ENCODE results near the gene HTR7. TPM values are rescaled to one million over a fixed set of nuclear protein-coding genes. Genes with fewer than 3 reads are reported as not detected.

HTR7 gene
- total and polyA plus RNA-seq, 7 donors: 0.31 to 1.4 (median 0.75) TPM; not detected in 1

- Histone ChIP-seq H3K27ac (no peak overlapping the region), H3K9me3 (no peaks in the 10 kb centered on the region), H3K4me3 (no peak overlapping the region), H3K36me3 (no peaks in the 10 kb centered on the region), H3K4me1 (peaks cover 0 to 7% (median 0%) of the 10 kb centered on the region in 4 donors), H3K27me3 (peaks cover 0 to 6% (median 0%) of the 10 kb centered on the region in 3 donors)
- intact Hi-C loops (cut with DNase I): no loop called here
- no peak for DNase-seq
- WGBS, 2 donors: 28 to 42% methylated on average over 2 of the region's 2 CpGs
- no peak for TF ChIP-seq POLR2A (IDR thresholded peaks at IDR 0.05)
- TF ChIP-seq CTCF (IDR thresholded peaks at IDR 0.05): peak in 1 of 4 experiments; percentile 37
- TF ChIP-seq POLR2AphosphoS5 (IDR thresholded peaks at IDR 0.05): no peak
- TF ChIP-seq EP300 (IDR thresholded peaks at IDR 0.05): no peak
Observed at GRCh38 chr10:90862908-90863514, 5.2 kb upstream of the HTR7 start.

GRCh38 chr10:90860790-90861189 is 3.0 kb upstream of the HTR7 start:
- intact Hi-C loops (cut with DNase I): no loop called here
- no peaks in the 10 kb centered on the region for H3K36me3 ChIP-seq
- 54 to 70% methylated on average over 1 of the region's 1 CpG for whole genome bisulfite sequencing, 2 donors
- peaks cover 0 to 15% (median 9%) of the 10 kb centered on the region in 4 donors for H3K4me1 ChIP-seq
- H3K27me3 ChIP-seq: peaks cover 2 to 23% (median 17%) of the 10 kb centered on the region in 3 donors
- no peak overlapping the region for H3K27ac ChIP-seq
- H3K9me3 ChIP-seq: no peaks in the 10 kb centered on the region
- H3K4me3 ChIP-seq: no peak overlapping the region
- TF ChIP-seq POLR2AphosphoS5 (IDR thresholded peaks at IDR 0.05) (no peak), POLR2A (IDR thresholded peaks at IDR 0.05) (no peak), EP300 (IDR thresholded peaks at IDR 0.05) (no peak), CTCF (IDR thresholded peaks at IDR 0.05) (no peak)
- DNase-seq: no peak

- H3K4me3 ChIP-seq: no peak overlapping the region
- no peaks in the 10 kb centered on the region for H3K36me3 ChIP-seq
- peaks cover 10 to 38% (median 22%) of the 10 kb centered on the region in 3 donors for H3K27me3 ChIP-seq
- DNase-seq: no peak
- TF ChIP-seq CTCF (IDR thresholded peaks at IDR 0.05): no peak
- TF ChIP-seq POLR2A (IDR thresholded peaks at IDR 0.05): no peak
- no peak for TF ChIP-seq POLR2AphosphoS5 (IDR thresholded peaks at IDR 0.05)
- no peak for TF ChIP-seq EP300 (IDR thresholded peaks at IDR 0.05)
- WGBS, 2 donors: 69 to 80% methylated on average over 5 of the region's 5 CpGs
- intact Hi-C loops (cut with DNase I): loop anchor here (5.0 kb wide), 1 partner anchor 1067 kb away; no protein-coding TSS in a partner anchor
- H3K4me1 ChIP-seq: peaks cover 0 to 15% (median 9%) of the 10 kb centered on the region in 4 donors
- no peak overlapping the region for H3K27ac ChIP-seq
- no peaks in the 10 kb centered on the region for H3K9me3 ChIP-seq
Observed at GRCh38 chr10:90859321-90859751, 1.5 kb upstream of the HTR7 start.

GRCh38 chr10:90858461-90858968 is 676 bp upstream of the HTR7 start:
- Histone ChIP-seq H3K4me1 (peaks cover 0 to 15% (median 9%) of the 10 kb centered on the region in 4 donors), H3K4me3 (peak overlapping the region; percentile 43 to 71 (median 62)), H3K27ac (peak overlapping the region in 3 of 4 donors; percentile 59 to 71 (median 60)), H3K9me3 (no peaks in the 10 kb centered on the region), H3K36me3 (no peaks in the 10 kb centered on the region), H3K27me3 (peaks cover 10 to 44% (median 29%) of the 10 kb centered on the region in 3 donors)
- 32 to 33% methylated on average over 10 of the region's 10 CpGs for WGBS, 2 donors
- DNase-seq: no peak
- TF ChIP-seq EP300 (IDR thresholded peaks at IDR 0.05) (no peak), POLR2AphosphoS5 (IDR thresholded peaks at IDR 0.05) (no peak), POLR2A (IDR thresholded peaks at IDR 0.05) (no peak), CTCF (IDR thresholded peaks at IDR 0.05) (no peak)
- intact Hi-C loops (cut with DNase I): loop anchor here (5.0 kb wide), 1 partner anchor 1066 kb away; no protein-coding TSS in a partner anchor
